Immature natural killer cell (primary cell): ENCODE results near the gene KCNJ18. TPM values are rescaled to one million over a fixed set of nuclear protein-coding genes. Genes with fewer than 3 reads are reported as not detected.
"Not testable (repeated sequence)": the region's sequence is repeated elsewhere in the genome, so short reads cannot be mapped to it uniquely, and the experiment has no call there.

Source experiments
- DNase-seq, 3 donors: peaks; one replicate each; pipeline ENCODE4 v3.0.0; 2022; ENCODE audit warnings: mixed read lengths in 1 of 3
- H3K27ac Mint-ChIP-seq, 6 donors: one replicate each; pipeline ENCODE4 v1.8.0; 2020; ENCODE audit warnings: mixed read lengths in 6 of 6, mild to moderate bottlenecking in 5 of 6, inconsistent platforms in 4 of 6, moderate library complexity in 3 of 6
- H3K27me3 Mint-ChIP-seq, 3 donors: one replicate each; pipeline ENCODE4 v1.8.0; 2020 to 2021; ENCODE audit warnings: low read depth in 3 of 3, mild to moderate bottlenecking in 3 of 3, mixed read lengths in 3 of 3, moderate library complexity in 3 of 3, inconsistent platforms in 1 of 3
- H3K36me3 Mint-ChIP-seq, 3 donors: one replicate each; pipeline ENCODE4 v1.8.0; 2020; ENCODE audit warnings: mixed read lengths in 3 of 3, inconsistent platforms in 2 of 3, mild to moderate bottlenecking in 2 of 3
- H3K4me1 Mint-ChIP-seq, 2 donors: one replicate each; pipeline ENCODE4 v1.8.0; 2020; ENCODE audit warnings: inconsistent platforms in 2 of 2, mild to moderate bottlenecking in 2 of 2, mixed read lengths in 2 of 2, moderate library complexity in 1 of 2
- H3K4me3 Mint-ChIP-seq, 5 donors: one replicate each; pipeline ENCODE4 v1.8.0; 2020; ENCODE audit warnings: mild to moderate bottlenecking in 5 of 5, mixed read lengths in 5 of 5, inconsistent platforms in 3 of 5, moderate library complexity in 3 of 5
- H3K9me3 Mint-ChIP-seq, 6 donors: one replicate each; pipeline ENCODE4 v1.8.0; 2020; ENCODE audit warnings: mild to moderate bottlenecking in 6 of 6, mixed read lengths in 6 of 6, inconsistent platforms in 4 of 6, moderate library complexity in 3 of 6
- polyA plus RNA-seq, 3 donors: library from polyadenylated mRNA; unstranded; fragments of 300-500 nt; fragmentation: Illumina TruSeq; gene quantifications; one replicate each; pipeline ENCODE4 v1.2.3, GENCODE V29; 2021

KCNJ18 gene
- polyA plus RNA-seq, 3 donors from 2014 or later: not detected

DNA sequence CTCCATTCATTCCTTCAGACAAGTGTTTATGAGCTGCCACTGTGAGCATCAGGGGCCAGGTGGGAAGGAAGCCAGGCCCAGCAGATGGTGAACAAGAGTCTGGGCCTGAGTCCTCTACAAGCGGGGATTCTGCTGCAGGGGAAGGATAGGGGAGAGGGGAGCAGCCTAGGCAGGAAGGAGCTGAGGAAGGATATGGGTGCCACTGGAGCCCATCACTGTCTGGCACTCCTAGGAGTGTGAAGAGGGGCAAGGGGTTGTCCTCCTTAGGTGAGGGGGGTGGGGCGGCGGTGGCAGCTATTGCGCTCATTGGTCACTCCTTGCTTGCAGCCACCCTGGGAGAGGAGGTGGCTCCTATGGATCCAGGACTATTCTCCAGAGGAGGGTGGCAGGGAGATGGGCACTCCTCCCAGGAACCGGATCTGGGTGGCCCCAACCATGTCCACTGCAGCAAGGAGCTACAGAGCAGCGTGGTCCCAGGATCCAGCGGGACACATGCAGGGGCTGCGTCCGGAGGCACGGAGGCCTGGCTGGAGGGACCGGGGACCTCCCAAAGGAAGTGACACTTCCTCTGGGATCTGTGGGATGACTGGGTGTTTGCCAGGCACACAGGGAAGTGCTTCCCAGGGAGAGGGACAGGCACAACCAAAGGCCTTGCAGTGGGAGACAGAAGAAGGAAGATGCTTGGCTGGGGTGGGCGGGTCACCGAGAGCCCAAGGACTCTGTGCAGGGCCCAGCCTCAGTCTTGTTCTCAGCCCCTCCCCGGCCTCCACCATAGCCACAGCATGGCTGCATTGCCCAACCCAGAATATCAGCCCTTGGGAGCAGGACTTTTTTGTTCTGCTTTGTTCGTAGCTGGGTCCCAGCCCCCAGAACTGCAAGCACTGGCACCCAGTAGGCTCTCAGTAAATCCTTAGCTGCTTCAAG is 16.6 kb downstream of the KCNJ18 start:
- H3K4me1 Mint-ChIP-seq, H3K9me3 Mint-ChIP-seq, H3K27me3 Mint-ChIP-seq: not testable (repeated sequence)

DNA sequence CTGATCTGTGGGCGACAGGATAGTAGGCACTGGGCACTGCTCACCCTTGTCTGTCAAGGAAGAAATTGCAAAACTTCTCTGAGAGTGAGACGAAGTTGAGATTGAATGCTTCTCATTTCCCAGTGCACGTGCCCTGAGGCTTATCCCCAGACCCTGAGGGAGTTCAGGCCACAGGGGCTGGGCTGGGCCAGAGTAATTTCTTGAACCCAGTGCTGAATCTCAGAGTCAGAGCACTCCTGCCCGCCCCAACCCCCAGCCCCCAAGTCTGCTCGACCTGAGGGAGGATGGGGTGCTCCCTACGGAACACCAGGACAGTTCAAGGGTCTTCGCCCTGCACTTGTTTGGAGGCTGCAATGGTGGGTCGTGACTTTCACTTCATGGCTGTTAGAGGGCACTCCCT is 17.7 kb downstream of the KCNJ18 start:
- not testable (repeated sequence) for H3K4me1 Mint-ChIP-seq, H3K9me3 Mint-ChIP-seq, DNase-seq, H3K36me3 Mint-ChIP-seq, H3K27me3 Mint-ChIP-seq, H3K27ac Mint-ChIP-seq, H3K4me3 Mint-ChIP-seq

More for the DNA sequence above, 16.6 kb downstream of the KCNJ18 start:
- H3K27ac Mint-ChIP-seq, H3K4me3 Mint-ChIP-seq, H3K36me3 Mint-ChIP-seq, DNase-seq: not testable (repeated sequence)

DNA sequence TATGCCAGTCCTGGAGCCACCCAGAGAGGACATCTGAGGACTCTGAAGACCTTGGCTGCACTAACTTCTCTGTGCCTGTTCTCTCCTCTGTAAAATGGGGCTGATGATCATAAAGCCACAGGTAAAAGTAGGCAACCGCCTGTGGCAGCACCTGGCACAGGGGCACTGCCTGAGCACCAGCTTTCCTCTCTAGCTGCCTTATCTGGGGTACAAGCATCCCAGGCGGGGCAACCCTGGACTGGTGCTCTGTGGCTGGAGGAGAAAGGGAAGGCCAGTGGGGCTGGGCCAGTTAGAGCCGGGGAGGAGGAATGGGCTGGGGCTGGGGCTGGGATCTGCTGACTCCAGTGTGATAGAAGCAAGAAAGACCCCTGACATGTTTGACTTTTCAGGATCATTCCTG is 18.2 kb downstream of the KCNJ18 start:
- not testable (repeated sequence) for H3K27me3 Mint-ChIP-seq, H3K4me1 Mint-ChIP-seq, H3K9me3 Mint-ChIP-seq, H3K4me3 Mint-ChIP-seq, H3K27ac Mint-ChIP-seq, DNase-seq, H3K36me3 Mint-ChIP-seq

DNA sequence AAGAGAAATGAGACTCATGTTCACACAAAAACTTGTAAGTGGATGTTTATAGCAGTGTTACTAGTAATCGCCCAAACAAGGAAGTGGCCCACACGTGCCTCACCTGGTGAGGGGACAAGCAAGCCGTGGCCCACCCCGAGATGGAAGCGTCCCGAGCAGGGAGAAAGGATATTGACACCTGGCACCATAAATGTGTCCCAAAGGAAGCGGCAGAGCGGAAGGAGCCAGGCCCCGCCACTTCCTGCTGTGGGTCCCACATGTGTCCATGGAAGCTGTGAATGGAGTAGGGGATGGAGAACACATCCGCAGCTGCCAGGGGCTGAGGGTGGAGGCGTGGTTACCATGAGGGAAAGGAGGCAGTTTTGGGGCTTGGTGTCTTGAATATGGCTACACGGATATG is 18.9 kb downstream of the KCNJ18 start:
- H3K36me3 Mint-ChIP-seq: no peaks in the 10 kb centered on the region

DNA sequence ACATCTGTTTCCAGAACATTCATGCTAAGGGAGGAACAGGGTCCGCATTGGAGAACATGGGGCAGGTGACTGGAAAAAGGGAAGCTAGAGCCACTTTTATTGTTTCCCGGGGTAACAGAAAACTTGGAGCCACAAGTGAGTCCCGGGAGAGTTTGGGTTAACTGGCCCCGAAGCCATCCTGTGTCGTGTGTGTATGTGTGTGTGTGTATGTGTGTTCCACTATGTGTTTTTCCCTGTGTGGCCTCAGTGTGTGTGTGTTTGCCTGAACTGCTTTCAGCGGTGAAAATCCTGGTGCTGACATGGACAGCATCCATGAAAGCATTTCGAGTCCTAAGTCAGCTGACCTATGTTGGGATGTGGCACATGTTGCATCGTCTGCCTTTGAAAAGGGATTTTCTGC is 20.7 kb downstream of the KCNJ18 start:
- H3K9me3 Mint-ChIP-seq, H3K36me3 Mint-ChIP-seq, H3K4me3 Mint-ChIP-seq, H3K27ac Mint-ChIP-seq, H3K4me1 Mint-ChIP-seq, H3K27me3 Mint-ChIP-seq, DNase-seq: not testable (repeated sequence)

More for the DNA sequence above, 18.9 kb downstream of the KCNJ18 start:
- Mint-ChIP-seq H3K9me3 (peaks cover 0 to 10% (median under 1%) of the 10 kb centered on the region in 6 donors), H3K27ac (no peak overlapping the region), H3K4me1 (no peaks in the 10 kb centered on the region), H3K4me3 (no peak overlapping the region), H3K27me3 (peaks cover 0 to 2% (median 1%) of the 10 kb centered on the region in 3 donors)
- no peak for DNase-seq

DNA sequence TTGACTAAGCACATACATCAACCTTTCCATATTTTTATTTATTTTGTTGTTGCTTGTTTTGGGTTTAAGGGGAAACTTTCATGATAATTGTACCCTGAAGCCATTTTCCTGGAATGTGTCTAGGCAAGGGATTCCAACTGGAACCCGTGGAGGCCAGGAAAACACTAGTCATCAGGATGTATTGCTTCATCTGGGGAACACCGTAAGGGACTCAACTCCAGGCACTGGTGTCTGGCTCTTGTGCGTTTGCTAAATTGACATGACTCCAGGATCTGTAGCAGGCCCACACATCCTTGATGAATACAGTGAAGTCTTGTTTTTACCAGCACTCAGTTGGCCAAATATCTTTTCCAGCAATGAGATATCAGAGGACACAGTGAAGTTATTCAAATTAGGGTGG is 21.3 kb downstream of the KCNJ18 start:
- not testable (repeated sequence) for H3K36me3 Mint-ChIP-seq, DNase-seq, H3K4me3 Mint-ChIP-seq, H3K4me1 Mint-ChIP-seq, H3K9me3 Mint-ChIP-seq, H3K27ac Mint-ChIP-seq, H3K27me3 Mint-ChIP-seq

DNA sequence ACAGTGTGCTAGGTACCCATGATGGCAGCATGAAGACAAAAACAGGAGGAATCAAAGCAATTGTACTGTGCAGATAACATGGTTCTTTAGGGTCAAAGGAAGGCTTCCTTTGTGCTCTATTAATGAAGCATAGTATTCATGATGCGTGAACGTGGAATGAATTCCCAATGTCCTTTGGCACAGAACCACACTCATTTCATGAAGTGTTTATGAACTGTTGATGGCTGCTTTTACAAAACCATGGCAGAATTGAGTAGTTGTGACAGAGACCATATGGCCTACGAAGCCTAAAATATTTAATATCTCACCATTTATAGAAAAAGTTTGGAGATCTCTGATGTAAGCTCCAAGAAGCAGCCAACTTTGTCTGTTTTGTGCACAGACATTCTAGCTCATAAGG is 22.4 kb downstream of the KCNJ18 start:
- not testable (repeated sequence) for H3K36me3 Mint-ChIP-seq

DNA sequence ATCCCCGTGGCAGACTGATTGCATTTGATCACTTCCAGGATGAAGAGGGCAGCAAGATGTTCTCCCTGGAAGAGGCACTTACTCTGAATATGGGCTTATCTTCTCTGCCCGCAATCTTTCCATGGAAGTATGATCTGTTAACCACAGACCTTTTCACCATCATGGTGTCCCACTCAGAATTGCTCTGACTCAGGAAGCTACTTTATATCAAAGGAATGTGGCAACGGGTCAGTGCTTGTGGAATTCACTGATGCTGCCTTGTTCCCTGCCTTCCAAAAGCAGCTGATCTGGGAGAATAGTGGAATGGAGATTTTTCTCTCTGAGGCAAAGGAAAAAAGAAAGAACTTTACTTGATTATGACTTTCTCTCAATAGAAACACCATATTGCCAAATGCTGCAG is 23.6 kb downstream of the KCNJ18 start:
- H3K9me3 Mint-ChIP-seq, H3K27ac Mint-ChIP-seq, H3K36me3 Mint-ChIP-seq, H3K4me1 Mint-ChIP-seq, H3K27me3 Mint-ChIP-seq, H3K4me3 Mint-ChIP-seq, DNase-seq: not testable (repeated sequence)

More for the DNA sequence above, 22.4 kb downstream of the KCNJ18 start:
- H3K27me3 Mint-ChIP-seq, H3K4me1 Mint-ChIP-seq, DNase-seq, H3K9me3 Mint-ChIP-seq, H3K27ac Mint-ChIP-seq, H3K4me3 Mint-ChIP-seq: not testable (repeated sequence)

DNA sequence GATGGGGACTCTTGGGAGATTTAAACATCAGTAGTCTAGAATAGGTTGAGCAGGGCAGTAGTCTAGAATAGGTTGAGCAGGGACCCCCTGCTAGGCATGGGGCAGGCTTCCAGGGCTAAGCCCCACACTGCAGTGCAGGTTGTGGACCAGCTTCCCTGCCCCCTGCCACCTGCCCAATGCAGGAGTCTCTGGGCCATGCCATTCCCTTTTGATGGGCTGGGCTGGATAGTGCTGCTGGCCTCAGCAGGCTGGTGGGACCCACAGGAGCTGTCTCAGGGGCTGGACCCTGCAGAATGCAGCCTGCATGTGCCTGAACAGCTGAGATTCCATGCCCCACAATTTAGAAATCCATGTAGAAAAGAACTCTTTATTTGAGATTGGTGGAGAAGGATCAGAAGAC is 26.6 kb downstream of the KCNJ18 start:
- H3K36me3 Mint-ChIP-seq, H3K27ac Mint-ChIP-seq, DNase-seq, H3K4me3 Mint-ChIP-seq, H3K27me3 Mint-ChIP-seq, H3K9me3 Mint-ChIP-seq, H3K4me1 Mint-ChIP-seq: not testable (repeated sequence)

DNA sequence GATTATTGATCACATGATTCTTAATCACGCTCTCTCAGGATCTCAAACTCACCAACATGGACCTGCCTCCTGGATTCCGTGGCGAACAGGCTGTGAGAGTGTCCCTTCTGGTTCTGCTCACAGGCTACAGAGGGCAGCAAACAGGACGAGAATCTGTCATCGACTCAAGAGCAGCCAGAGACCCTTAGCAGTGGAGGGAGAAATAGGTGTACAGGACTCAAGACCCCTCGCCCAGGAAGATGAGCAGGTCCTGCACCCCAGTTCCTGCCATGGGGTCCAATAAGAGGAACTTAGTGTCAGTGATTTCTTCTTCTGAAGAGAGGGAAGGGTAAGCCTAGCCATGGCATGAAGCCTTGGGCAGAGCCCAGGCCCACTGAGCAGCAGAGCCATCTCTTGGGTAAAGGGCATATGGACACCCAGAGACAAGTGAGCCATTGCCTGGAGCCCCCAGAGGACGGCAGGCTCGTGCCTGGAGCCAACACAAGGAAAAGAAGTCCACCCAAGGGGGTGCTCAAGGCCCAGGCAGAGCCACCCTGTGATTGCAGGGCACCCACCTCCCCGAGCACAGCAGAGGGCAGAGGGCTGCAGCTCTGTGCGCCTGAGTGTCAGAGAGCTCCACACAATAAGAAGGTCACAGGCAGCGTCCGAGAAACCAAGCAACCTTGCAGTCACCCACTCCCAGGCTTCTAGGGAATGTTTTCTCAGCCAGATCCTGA is 27.3 kb downstream of the KCNJ18 start:
- not testable (repeated sequence) for H3K4me1 Mint-ChIP-seq, DNase-seq, H3K27me3 Mint-ChIP-seq, H3K36me3 Mint-ChIP-seq, H3K4me3 Mint-ChIP-seq, H3K27ac Mint-ChIP-seq, H3K9me3 Mint-ChIP-seq

DNA sequence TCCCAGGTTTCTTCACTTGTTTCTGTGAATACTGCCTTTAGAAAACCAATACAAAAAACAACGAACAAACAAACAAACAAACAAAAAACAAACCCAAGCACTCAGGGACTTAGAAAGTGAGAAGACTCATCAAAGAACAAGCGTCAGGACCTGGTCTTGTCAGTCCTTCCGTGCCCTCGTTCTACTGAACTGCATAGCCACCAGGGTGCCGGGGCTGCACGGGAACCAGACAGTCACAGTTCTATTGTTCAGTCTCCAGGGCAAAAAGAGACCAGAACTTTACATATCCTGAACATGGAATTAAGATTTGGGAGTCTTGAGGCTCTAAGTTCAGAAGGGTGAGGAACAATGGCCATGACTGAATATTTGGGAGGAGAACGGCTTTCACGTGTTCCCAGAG is 28.2 kb downstream of the KCNJ18 start:
- not testable (repeated sequence) for DNase-seq, H3K9me3 Mint-ChIP-seq, H3K27me3 Mint-ChIP-seq, H3K4me3 Mint-ChIP-seq, H3K27ac Mint-ChIP-seq, H3K4me1 Mint-ChIP-seq, H3K36me3 Mint-ChIP-seq

DNA sequence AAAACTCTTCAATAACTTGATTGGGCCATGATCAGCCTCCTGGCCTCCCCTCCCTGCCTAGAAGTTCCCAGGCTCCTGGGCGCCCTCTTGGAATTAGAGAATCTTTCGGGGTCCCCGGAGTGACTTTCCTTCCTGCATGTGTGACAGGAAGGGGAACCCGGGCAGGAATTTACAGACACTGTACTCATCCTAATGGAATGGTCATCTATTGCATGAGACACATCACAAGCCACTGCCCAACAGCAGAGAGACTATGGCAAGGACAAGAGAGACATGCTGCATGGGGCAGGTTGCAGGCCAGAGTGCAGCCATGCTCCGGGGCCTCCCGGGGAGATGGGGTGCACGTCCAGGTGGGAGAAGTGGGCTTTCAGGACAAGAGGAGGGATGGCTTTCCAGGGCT is 29.9 kb downstream of the KCNJ18 start:
- H3K36me3 Mint-ChIP-seq, H3K27ac Mint-ChIP-seq, H3K4me3 Mint-ChIP-seq, H3K4me1 Mint-ChIP-seq, H3K9me3 Mint-ChIP-seq, DNase-seq, H3K27me3 Mint-ChIP-seq: not testable (repeated sequence)

DNA sequence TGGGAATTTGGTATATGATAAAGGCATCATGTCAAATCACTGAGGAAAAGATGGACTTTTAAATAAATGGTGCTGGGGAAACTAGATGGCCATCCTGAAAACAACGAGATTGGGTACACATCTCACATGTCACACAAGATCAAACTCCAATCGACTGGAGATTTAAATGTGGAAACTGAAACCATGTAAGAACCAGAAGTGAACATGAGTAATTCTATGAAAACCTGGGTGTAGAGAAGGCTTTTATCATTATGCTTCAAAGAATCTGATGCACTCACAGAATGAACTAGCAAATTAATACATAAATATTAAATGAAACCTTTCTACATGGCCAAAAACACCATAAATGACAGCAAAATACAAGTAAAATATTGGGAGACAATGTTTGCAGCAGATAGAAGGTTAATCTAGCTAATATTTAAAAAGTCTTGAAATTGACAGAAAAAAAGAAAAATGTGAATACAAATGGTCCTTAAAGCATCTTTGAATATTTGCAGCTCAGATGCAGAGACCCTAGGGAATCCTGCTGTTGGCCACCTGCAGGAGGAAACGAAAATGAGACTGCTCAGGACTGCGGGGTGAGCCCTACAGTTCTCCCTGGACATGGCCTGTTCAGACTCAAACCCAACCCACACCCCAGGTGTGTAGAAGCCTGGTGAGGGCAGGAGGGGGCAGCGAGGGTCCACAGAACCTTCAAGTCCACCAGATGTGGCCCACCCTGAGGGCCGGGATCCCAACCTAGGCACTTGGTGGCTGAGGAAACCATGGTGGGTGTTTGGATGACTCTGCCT is 32.1 kb downstream of the KCNJ18 start:
- not testable (repeated sequence) for H3K4me3 Mint-ChIP-seq, H3K27ac Mint-ChIP-seq, H3K9me3 Mint-ChIP-seq

DNA sequence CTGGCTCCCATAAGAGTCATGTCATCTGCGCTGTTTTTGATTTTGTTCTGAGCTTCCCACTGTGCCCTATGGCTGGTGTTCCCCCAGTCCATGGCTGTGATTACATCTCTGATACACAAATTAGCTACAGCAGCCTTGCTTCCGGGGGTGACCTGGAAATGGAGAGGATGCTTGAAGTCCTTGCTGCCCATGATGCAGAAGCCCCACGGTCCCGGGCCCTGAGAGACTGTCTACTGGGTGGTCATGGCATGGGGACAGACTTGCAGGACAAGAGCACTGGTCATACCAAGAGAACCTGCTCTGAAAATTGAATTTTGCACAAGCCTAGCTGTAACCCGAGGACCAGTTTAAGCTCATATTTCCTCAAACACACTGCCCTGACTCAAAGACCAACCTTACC is 38.8 kb downstream of the KCNJ18 start:
- H3K36me3 Mint-ChIP-seq, H3K4me3 Mint-ChIP-seq, H3K27ac Mint-ChIP-seq, H3K27me3 Mint-ChIP-seq, H3K9me3 Mint-ChIP-seq, DNase-seq, H3K4me1 Mint-ChIP-seq: not testable (repeated sequence)

More for the DNA sequence above, 32.1 kb downstream of the KCNJ18 start:
- not testable (repeated sequence) for H3K27me3 Mint-ChIP-seq, H3K4me1 Mint-ChIP-seq, H3K36me3 Mint-ChIP-seq, DNase-seq
